ENCODE data around the gene AEN.

AEN gene

DNA sequence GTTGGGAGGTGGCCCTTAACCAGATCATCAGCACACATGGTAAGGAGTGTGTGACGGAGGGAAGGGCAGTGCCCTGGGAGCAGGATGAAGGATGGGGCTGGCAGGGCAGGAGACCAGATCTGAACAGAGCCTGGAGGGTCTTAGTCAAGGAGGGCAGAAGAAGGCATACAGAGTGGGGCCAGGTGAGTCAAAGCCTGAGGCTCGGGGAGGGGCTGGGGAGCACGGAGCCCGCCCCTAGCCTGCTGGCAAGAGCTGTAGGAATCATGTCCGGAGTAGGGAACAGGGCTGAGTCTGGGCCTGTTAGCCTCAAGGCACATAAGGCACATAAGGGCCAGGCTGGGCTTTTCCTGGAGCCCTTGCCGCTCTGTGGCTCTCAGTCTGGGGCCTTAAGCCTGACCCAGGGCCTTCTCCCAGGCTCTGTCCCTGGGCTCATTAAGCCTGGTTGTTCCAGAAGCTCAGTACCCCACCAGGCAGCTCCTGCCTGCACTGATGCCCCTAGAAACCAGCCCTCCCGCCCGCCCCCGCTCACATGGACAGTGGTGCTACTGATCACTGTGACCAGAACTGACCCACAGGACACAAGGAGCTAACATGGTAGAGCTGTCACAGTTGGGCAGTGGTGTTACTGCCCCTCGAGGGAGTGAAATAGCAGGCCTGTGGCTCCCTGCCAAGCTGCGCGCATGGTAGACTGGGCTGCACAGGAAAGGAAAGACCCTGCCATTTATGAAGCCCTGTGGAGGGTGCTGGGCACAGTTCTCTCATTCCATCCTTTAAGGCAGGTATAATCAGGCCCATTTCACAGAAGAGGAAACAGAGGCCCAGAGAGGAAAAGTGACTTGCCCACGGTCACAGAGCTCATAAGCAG, 32.3 kb downstream of the AEN start:
- H3K9me3 ChIP-seq (ENCODE audit: low read depth, low read length): no peaks in the 10 kb centered on the region
- TF ChIP-seq POLR2AphosphoS5 (IDR thresholded peaks at IDR 0.05; ENCODE audit: borderline replicate concordance, low read depth, low read length): no peak
- no peak for TF ChIP-seq FOXP2 (optimal IDR thresholded peaks at IDR 0.05; ENCODE audit: control extremely low read depth, extremely low read length, insufficient read depth)
- TF ChIP-seq EZH2 (IDR thresholded peaks at IDR 0.05): no peak
- H3K27ac ChIP-seq: no peak overlapping the region
- no peak for DNase-seq (ENCODE audit: low read depth, low spot score)
- no peak overlapping the region for H3K9ac ChIP-seq (ENCODE audit: insufficient read length)
- no peaks in the 10 kb centered on the region for H3K36me3 ChIP-seq (ENCODE audit: insufficient read depth, low read length)
- H3K4me3 ChIP-seq: no peak overlapping the region

- Histone ChIP-seq H3K4me3 (no peak overlapping the region), H3K36me3 (ENCODE audit: insufficient read depth, low read length) (no peaks in the 10 kb centered on the region), H3K27ac (no peak overlapping the region), H3K9ac (ENCODE audit: insufficient read length) (no peak overlapping the region), H3K9me3 (ENCODE audit: low read depth, low read length) (no peaks in the 10 kb centered on the region)
- no peak for DNase-seq (ENCODE audit: low read depth, low spot score)
- TF ChIP-seq POLR2AphosphoS5 (IDR thresholded peaks at IDR 0.05; ENCODE audit: borderline replicate concordance, low read depth, low read length): no peak
- no peak for TF ChIP-seq EZH2 (IDR thresholded peaks at IDR 0.05)
- no peak for TF ChIP-seq FOXP2 (optimal IDR thresholded peaks at IDR 0.05; ENCODE audit: control extremely low read depth, extremely low read length, insufficient read depth)
These were observed 33.4 kb downstream of the AEN start for GRCh38 chr15:88654430-88655102.

DNA sequence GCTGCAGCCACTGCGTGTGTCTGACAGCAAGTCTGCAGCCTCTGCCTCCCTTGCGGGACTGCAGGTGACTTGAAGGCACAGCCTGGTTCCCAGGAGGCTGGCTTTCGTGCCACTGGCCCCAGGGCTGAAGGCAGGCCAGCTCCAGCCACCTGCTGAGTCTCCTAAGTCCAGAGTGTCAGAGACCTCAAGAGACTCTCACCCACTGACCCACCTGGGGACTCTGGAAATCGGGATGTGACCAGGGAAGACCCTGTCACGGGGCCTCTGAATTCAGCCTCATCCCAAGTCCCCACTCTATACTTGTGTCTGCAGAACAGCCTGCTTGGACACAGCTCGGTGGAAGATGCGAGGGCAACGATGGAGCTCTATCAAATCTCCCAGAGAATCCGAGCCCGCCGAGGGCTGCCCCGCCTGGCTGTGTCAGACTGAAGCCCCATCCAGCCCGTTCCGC, 34.0 kb downstream of the AEN start:
- DNase-seq (ENCODE audit: low read depth, low spot score): no peak
- Histone ChIP-seq H3K36me3 (ENCODE audit: insufficient read depth, low read length) (no peaks in the 10 kb centered on the region), H3K9me3 (ENCODE audit: low read depth, low read length) (no peaks in the 10 kb centered on the region), H3K27ac (no peak overlapping the region), H3K4me3 (no peak overlapping the region), H3K9ac (ENCODE audit: insufficient read length) (no peak overlapping the region)
- TF ChIP-seq EZH2 (IDR thresholded peaks at IDR 0.05) (no peak), FOXP2 (optimal IDR thresholded peaks at IDR 0.05; ENCODE audit: control extremely low read depth, extremely low read length, insufficient read depth) (no peak), POLR2AphosphoS5 (IDR thresholded peaks at IDR 0.05; ENCODE audit: borderline replicate concordance, low read depth, low read length) (no peak)

- no peaks in the 10 kb centered on the region for H3K9me3 ChIP-seq (ENCODE audit: low read depth, low read length)
- TF ChIP-seq EZH2 (IDR thresholded peaks at IDR 0.05) (no peak), POLR2AphosphoS5 (IDR thresholded peaks at IDR 0.05; ENCODE audit: borderline replicate concordance, low read depth, low read length) (no peak), FOXP2 (optimal IDR thresholded peaks at IDR 0.05; ENCODE audit: control extremely low read depth, extremely low read length, insufficient read depth) (no peak)
- DNase-seq (ENCODE audit: low read depth, low spot score): no peak
- H3K36me3 ChIP-seq (ENCODE audit: insufficient read depth, low read length): no peaks in the 10 kb centered on the region
- H3K27ac ChIP-seq: no peak overlapping the region
- H3K9ac ChIP-seq (ENCODE audit: insufficient read length): no peak overlapping the region
- H3K4me3 ChIP-seq: no peak overlapping the region
These were observed 34.8 kb downstream of the AEN start for GRCh38 chr15:88655800-88656488.

- DNase-seq (ENCODE audit: low read depth, low spot score): no peak
These were observed 35.7 kb downstream of the AEN start for GRCh38 chr15:88656760-88657221.

DNA sequence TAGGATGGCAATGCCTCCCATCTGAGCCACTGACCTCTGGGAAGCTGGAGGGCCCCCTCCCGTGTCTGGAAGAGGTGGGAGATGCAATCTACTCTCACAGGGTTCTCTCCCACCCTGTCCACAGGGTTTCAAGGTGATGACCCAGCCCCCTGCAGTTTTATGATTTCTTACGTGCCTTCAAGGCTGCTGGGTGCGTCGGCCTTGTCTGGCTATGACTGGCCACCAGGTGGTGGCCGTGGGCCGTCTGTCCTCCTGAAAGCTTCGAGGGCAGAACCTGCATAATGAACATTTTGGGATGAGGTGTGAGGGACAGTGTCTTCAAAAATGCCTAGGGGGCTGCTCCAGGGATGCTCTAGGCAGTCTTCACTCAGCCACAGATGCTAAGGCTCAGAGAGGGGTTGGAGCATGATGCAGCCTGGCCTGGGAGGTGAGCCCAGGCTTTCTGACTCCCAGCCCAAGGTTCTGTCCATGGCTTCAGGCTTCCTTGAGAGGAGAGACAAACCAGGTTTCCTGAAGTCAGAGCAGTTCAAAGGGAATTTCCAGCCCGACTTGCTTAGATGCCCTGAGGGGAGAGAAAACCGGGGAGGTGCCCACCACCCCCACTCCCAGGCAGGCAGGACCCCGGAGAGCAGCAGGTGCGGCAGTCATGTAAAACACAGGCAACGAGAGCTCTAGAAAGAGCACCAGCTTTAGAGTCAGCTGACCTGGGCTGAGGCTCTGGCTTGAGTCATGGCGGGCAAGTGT, 36.4 kb downstream of the AEN start:
- Histone ChIP-seq H3K36me3 (ENCODE audit: insufficient read depth, low read length) (no peaks in the 10 kb centered on the region), H3K9me3 (ENCODE audit: low read depth, low read length) (no peaks in the 10 kb centered on the region), H3K9ac (ENCODE audit: insufficient read length) (no peak overlapping the region), H3K4me3 (no peak overlapping the region), H3K27ac (no peak overlapping the region)
- TF ChIP-seq POLR2AphosphoS5 (IDR thresholded peaks at IDR 0.05; ENCODE audit: borderline replicate concordance, low read depth, low read length) (no peak), EZH2 (IDR thresholded peaks at IDR 0.05) (no peak)
- no peak for DNase-seq (ENCODE audit: low read depth, low spot score)

More at GRCh38 chr15:88656760-88657221, 35.7 kb downstream of the AEN start:
- Histone ChIP-seq H3K9me3 (ENCODE audit: low read depth, low read length) (no peaks in the 10 kb centered on the region), H3K27ac (no peak overlapping the region), H3K9ac (ENCODE audit: insufficient read length) (no peak overlapping the region), H3K36me3 (ENCODE audit: insufficient read depth, low read length) (no peaks in the 10 kb centered on the region), H3K4me3 (no peak overlapping the region)
- TF ChIP-seq FOXP2 (optimal IDR thresholded peaks at IDR 0.05; ENCODE audit: control extremely low read depth, extremely low read length, insufficient read depth): no peak

GRCh38 chr15:88658070-88658965, 37.2 kb downstream of the AEN start:
- Histone ChIP-seq H3K9ac (ENCODE audit: insufficient read length) (no peak overlapping the region), H3K27ac (no peak overlapping the region)
- no peak for DNase-seq (ENCODE audit: low read depth, low spot score)

More at GRCh38 chr15:88658070-88658965, 37.2 kb downstream of the AEN start:
- Histone ChIP-seq H3K9me3 (ENCODE audit: low read depth, low read length) (no peaks in the 10 kb centered on the region), H3K4me3 (no peak overlapping the region), H3K36me3 (ENCODE audit: insufficient read depth, low read length) (no peaks in the 10 kb centered on the region)
- TF ChIP-seq EZH2 (IDR thresholded peaks at IDR 0.05): no peak
- no peak for TF ChIP-seq FOXP2 (optimal IDR thresholded peaks at IDR 0.05; ENCODE audit: control extremely low read depth, extremely low read length, insufficient read depth)
- TF ChIP-seq POLR2AphosphoS5 (IDR thresholded peaks at IDR 0.05; ENCODE audit: borderline replicate concordance, low read depth, low read length): no peak
